IMR-90 (cell line): ENCODE data around the gene NAV2. TPM values are rescaled to one million over a fixed set of nuclear protein-coding genes. Genes with fewer than 3 reads are reported as not detected.

Experiments used
- ATAC-seq: fragments of 200-7000 bp; cut with Tn5 transposase; 2 replicates; pipeline ENCODE4 v1.9.1; 2020; ENCODE audit warnings: low read depth, mild to moderate bottlenecking, moderate library complexity
- BruUV-seq: library from RNA; stranded (reverse); fragments of 400-500 nt; replicated peaks from 2 replicates; lab custom pipeline; 2021; lab: Mats Ljungman, UMichigan
- CTCF ChIA-PET: fragments of 300-600 bp; formaldehyde crosslinking; extraction: SDS; loops from one replicate; lab custom pipeline; 2021; ENCODE audit warnings: antibody characterized with exemption; lab: Yijun Ruan, JAX
- POLR2A ChIA-PET: fragments of 300-600 bp; sonication (Branson Sonifier 250); formaldehyde crosslinking; loops from one replicate; lab custom pipeline; 2022; ENCODE audit warnings: antibody characterized with exemption; ENCODE audit not compliant: unreplicated experiment; lab: Charles Lee
- DNase-seq: peaks from one replicate; pipeline ENCODE4 v3.0.0; 2013
- H2AFZ ChIP-seq: replicated peaks from 2 replicates; pipeline ENCODE3; 2013; ENCODE audit warnings: low read length, mild to moderate bottlenecking; ENCODE audit not compliant: poor library complexity
- H2AK5ac ChIP-seq: 2 replicates; pipeline ENCODE4 v1.6.1; 2013; ENCODE audit warnings: low read depth, low read length, inconsistent platforms
- H2AK9ac ChIP-seq: replicated peaks from 2 replicates; pipeline ENCODE3; 2013; ENCODE audit warnings: mild to moderate bottlenecking, low read depth, low read length, moderate library complexity; ENCODE audit not compliant: poor library complexity
- H2BK120ac ChIP-seq: 2 replicates; pipeline ENCODE4 v1.6.1; 2013; ENCODE audit warnings: low read depth, low read length, inconsistent platforms
- H2BK15ac ChIP-seq: 3 replicates; pipeline ENCODE4 v1.6.1; 2013; ENCODE audit warnings: low read depth, low read length, inconsistent platforms
- H2BK20ac ChIP-seq: 2 replicates; pipeline ENCODE4 v1.6.1; 2013; ENCODE audit warnings: low read depth, mild to moderate bottlenecking, inconsistent platforms, low read length, moderate library complexity
- H2BK5ac ChIP-seq: 2 replicates; pipeline ENCODE4 v1.6.1; 2013; ENCODE audit warnings: mild to moderate bottlenecking, low read depth, low read length, inconsistent platforms; ENCODE audit not compliant: poor library complexity, severe bottlenecking
- H3K14ac ChIP-seq: replicated peaks from 2 replicates; pipeline ENCODE4 v1.6.1; 2013; ENCODE audit warnings: low read depth, low read length, inconsistent platforms
- H3K18ac ChIP-seq: 2 replicates; pipeline ENCODE4 v1.6.1; 2013; ENCODE audit warnings: low read depth, low read length, control low read depth
- H3K23ac ChIP-seq: 2 replicates; pipeline ENCODE4 v1.6.1; 2013; ENCODE audit warnings: low read depth, low read length, inconsistent platforms
- H3K27ac ChIP-seq: 2 replicates; pipeline ENCODE4 v1.5.1; 2013; ENCODE audit warnings: mild to moderate bottlenecking, control low read depth, low read length; ENCODE audit not compliant: insufficient read depth
- H3K27me3 ChIP-seq: 2 replicates; pipeline ENCODE4 v1.6.1; 2013; ENCODE audit warnings: low read length; ENCODE audit not compliant: control insufficient read depth, insufficient read depth
- H3K36me3 ChIP-seq: 2 replicates; pipeline ENCODE4 v1.6.1; 2013; ENCODE audit warnings: low read length, mixed read lengths; ENCODE audit not compliant: control insufficient read depth, insufficient read depth
- H3K4ac ChIP-seq: 2 replicates; pipeline ENCODE4 v1.6.1; 2013; ENCODE audit warnings: low read depth, low read length, inconsistent platforms
- H3K4me1 ChIP-seq: 2 replicates; pipeline ENCODE4 v1.6.1; 2013; ENCODE audit warnings: low read length, mixed read lengths; ENCODE audit not compliant: control insufficient read depth, insufficient read depth
- H3K4me2 ChIP-seq: 2 replicates; pipeline ENCODE4 v1.6.1; 2013; ENCODE audit warnings: low read depth, mild to moderate bottlenecking, control low read depth, low read length, moderate library complexity
- H3K4me3 ChIP-seq: 2 replicates; pipeline ENCODE4 v1.5.1; 2013; ENCODE audit warnings: low read depth, mild to moderate bottlenecking, control low read depth, low read length, moderate library complexity; ENCODE audit not compliant: insufficient read depth
- H3K56ac ChIP-seq: 2 replicates; pipeline ENCODE4 v1.6.1; 2013; ENCODE audit warnings: low read length, inconsistent platforms; ENCODE audit not compliant: insufficient read depth; ENCODE audit errors: extremely low read depth
- H3K79me1 ChIP-seq, 2 experiments: 2 replicates each; pipeline ENCODE4 v1.6.1; 2013; ENCODE audit warnings: low read length in 2 of 2, inconsistent platforms in 1 of 2, low read depth in 1 of 2
- H3K9ac ChIP-seq: 2 replicates; pipeline ENCODE4 v1.6.1; 2013; ENCODE audit warnings: low read depth, low read length, control low read depth
- H3K9me1 ChIP-seq: 2 replicates; pipeline ENCODE4 v1.6.1; 2013; ENCODE audit warnings: low read length, inconsistent platforms; ENCODE audit not compliant: insufficient read depth
- H3K9me3 ChIP-seq: 2 replicates; pipeline ENCODE4 v1.6.1; 2013; ENCODE audit warnings: low read length; ENCODE audit not compliant: control insufficient read depth, insufficient read depth
- H4K20me1 ChIP-seq: 2 replicates; pipeline ENCODE4 v1.6.1; 2013; ENCODE audit warnings: low read length, inconsistent platforms; ENCODE audit not compliant: insufficient read depth
- H4K5ac ChIP-seq: 2 replicates; pipeline ENCODE4 v1.6.1; 2013; ENCODE audit warnings: mild to moderate bottlenecking, low read depth, low read length, control low read depth
- H4K8ac ChIP-seq, 2 experiments: 2 replicates each; pipeline ENCODE4 v1.6.1; 2013; ENCODE audit warnings: low read depth in 2 of 2, low read length in 2 of 2, control low read depth in 1 of 2, inconsistent platforms in 1 of 2
- H4K91ac ChIP-seq: 2 replicates; pipeline ENCODE4 v1.6.1; 2013; ENCODE audit warnings: low read depth, low read length, inconsistent platforms; ENCODE audit not compliant: insufficient read depth
- BHLHE40 ChIP-seq: fragments of 150-350 bp; IDR thresholded peaks from 2 replicates; pipeline ENCODE4 v1.6.1; 2016; ENCODE audit warnings: mild to moderate bottlenecking, low read depth, low read length
- CHD1 ChIP-seq: IDR thresholded peaks from 2 replicates; pipeline ENCODE4 v1.6.1; 2012; ENCODE audit warnings: low read depth, low read length, improper control_type of control experiment
- MAFK ChIP-seq: IDR thresholded peaks from 2 replicates; pipeline ENCODE4 v1.6.1; 2012; ENCODE audit warnings: low read depth, low read length, improper control_type of control experiment
- MAZ ChIP-seq: IDR thresholded peaks from 2 replicates; pipeline ENCODE4 v1.6.1; 2012; ENCODE audit warnings: low read depth, mild to moderate bottlenecking, low read length, improper control_type of control experiment, moderate library complexity, borderline replicate concordance
- MXI1 ChIP-seq: IDR thresholded peaks from 2 replicates; pipeline ENCODE4 v1.6.1; 2012; ENCODE audit warnings: low read depth, mild to moderate bottlenecking, low read length, moderate library complexity, borderline replicate concordance
- RAD21 ChIP-seq: IDR thresholded peaks from 2 replicates; pipeline ENCODE4 v1.6.1; 2012; ENCODE audit warnings: low read length, improper control_type of control experiment
- WGBS, 2 experiments: methylation state at CpG; one replicate each; pipeline versions ENCODE4 v1.1.5 to v1.1.7; 2013; ENCODE audit warnings: missing lambda C conversion rate in 2 of 2; ENCODE audit not compliant: insufficient read length in 1 of 2; ENCODE audit errors: extremely low coverage in 2 of 2; 5-methylcytosine and 5-hydroxymethylcytosine counted together
- dilution Hi-C: fragments of 300-500 bp; cut with HindIII; formaldehyde crosslinking; loops from one replicate; pipeline ENCODE4 v1.14.3; 2018; ENCODE audit warnings: low sequenced_read_pairs; ENCODE audit not compliant: unreplicated experiment
- in situ Hi-C: fragments of 300-500 bp; cut with MboI; formaldehyde crosslinking; loops from 3 replicates; pipeline ENCODE4 v1.14.3; 2019; ENCODE audit warnings: low sequenced_read_pairs, inconsistent platforms, mixed read lengths
- intact Hi-C: fragments of 100-400 bp; cut with micrococcal nuclease; formaldehyde crosslinking; loops from 2 replicates; pipeline ENCODE4 v1.10.0; 2022
- polyA plus RNA-seq, 3 experiments: library from polyadenylated mRNA; depleted of rRNA; stranded (reverse); fragments of >200 nt; gene quantifications; 2 replicates each; pipeline ENCODE4 v1.2.3, GENCODE V29; 2012; ENCODE audit warnings: low replicate concordance in 1 of 3
- total RNA-seq: library from RNA; depleted of rRNA; stranded (reverse); fragments of >200 nt; gene quantifications from 2 replicates; pipeline ENCODE4 v1.2.3, GENCODE V29; 2012

Gene NAV2
- total and polyA plus RNA-seq, 2 of the 4 experiments (the other 2 are of a cell fraction) = 4.5 to 12.6 TPM

GRCh38 chr11:19730373-19730772 is 17.7 kb downstream of the NAV2 start:
- intact Hi-C loops = no loop called here
- Histone ChIP-seq H3K23ac (no peak overlapping the region), H3K36me3 (no peaks in the 10 kb centered on the region), H2AK9ac (peak overlapping the region; percentile 0), H3K79me1 (peaks cover 76 to 80% of the 10 kb centered on the region in 2 experiments), H3K4me2 (no peak overlapping the region), H3K27me3 (no peaks in the 10 kb centered on the region), H4K5ac (no peak overlapping the region), H3K9ac (no peak overlapping the region), H2BK5ac (no peak overlapping the region), H3K4ac (no peak overlapping the region), H4K20me1 (peaks cover 21% of the 10 kb centered on the region; the same call in 1 of the 2 replicates), H4K8ac (no peak overlapping the region), H3K4me1 (peaks cover 6% of the 10 kb centered on the region; the same call in 1 of the 2 replicates), H4K91ac (no peak overlapping the region), H3K18ac (no peak overlapping the region), H2AFZ (no peak overlapping the region), H3K4me3 (no peak overlapping the region), H3K9me1 (peaks cover 23% of the 10 kb centered on the region), H2BK20ac (no peak overlapping the region), H3K14ac (no peak overlapping the region), H3K9me3 (no peaks in the 10 kb centered on the region), H2BK15ac (no peak overlapping the region), H2BK120ac (no peak overlapping the region), H3K56ac (no peak overlapping the region), H2AK5ac (no peak overlapping the region), H3K27ac (no peak overlapping the region)
- DNase-seq (no peak), ATAC-seq (no peak)
- dilution Hi-C loops = no loop called here
- no peak for TF ChIP-seq CHD1
- no peak for TF ChIP-seq MAFK
- no peak for TF ChIP-seq MAZ
- no peak for TF ChIP-seq MXI1
- no peak for TF ChIP-seq BHLHE40
- no peak for TF ChIP-seq RAD21
- CTCF ChIA-PET = interaction anchor here (1.1 kb wide), 1 partner anchor 173 kb away, joined by 5 read pairs; no protein-coding TSS in a partner anchor
- POLR2A ChIA-PET = no interaction called here
- 58% methylated on average over 7 of the region's 11 CpGs; no CpG with 5 or more reads in 1 of the 2 experiments for WGBS, 2 experiments
- no TSS peak for BruUV-seq
- in situ Hi-C loops = loop anchor here (10.0 kb wide), 1 partner anchor 394 kb away; no protein-coding TSS in a partner anchor
